HL-60 (cell line): Measurements from ENCODE around the gene LGALS7B.
"Not testable (repeated sequence)": the region's sequence is repeated elsewhere in the genome, so short reads cannot be mapped to it uniquely, and the experiment has no call there.

Experiments used
- DNase-seq, 2 experiments: peaks; one replicate each; pipeline ENCODE4 v3.0.0-alpha.2; 2010 to 2020; ENCODE audit warnings: low read depth in 1 of 2, low spot score in 1 of 2
- H3K27ac ChIP-seq: fragments of 250-450 bp; sonication (Bioruptor Pico); replicated peaks from 2 replicates; pipeline ENCODE4 v1.5.1; 2020; ENCODE audit warnings: mild to moderate bottlenecking, moderate library complexity
- H3K27me3 ChIP-seq: fragments of 250-450 bp; sonication (Bioruptor Pico); 2 replicates; pipeline ENCODE4 v1.5.1; 2021; ENCODE audit warnings: mild to moderate bottlenecking, moderate library complexity; ENCODE audit not compliant: insufficient read depth, poor library complexity, severe bottlenecking
- H3K4me3 ChIP-seq: replicated peaks from 2 replicates; pipeline ENCODE4 v1.5.1; 2011; ENCODE audit warnings: mild to moderate bottlenecking, control low read depth, low read length; ENCODE audit not compliant: insufficient read depth
- CTCF ChIP-seq: IDR thresholded peaks from one replicate; pipeline ENCODE4 v1.5.1; 2011; ENCODE audit warnings: low read length, control low read depth, inconsistent platforms; ENCODE audit not compliant: insufficient read depth
- GABPA ChIP-seq: IDR thresholded peaks from 2 replicates; pipeline ENCODE4 v1.6.1; 2012; ENCODE audit warnings: low read depth
- POLR2AphosphoS5 ChIP-seq: IDR thresholded peaks from 2 replicates; pipeline ENCODE4 v1.6.1; 2012; ENCODE audit warnings: low read depth
- REST ChIP-seq: IDR thresholded peaks from 2 replicates; pipeline ENCODE4 v1.6.1; 2012; ENCODE audit warnings: low read depth; ENCODE audit not compliant: insufficient replicate concordance
- SPI1 ChIP-seq: IDR thresholded peaks from 2 replicates; pipeline ENCODE4 v1.6.1; 2012; ENCODE audit warnings: low read depth, mild to moderate bottlenecking, borderline replicate concordance

LGALS7B gene

DNA sequence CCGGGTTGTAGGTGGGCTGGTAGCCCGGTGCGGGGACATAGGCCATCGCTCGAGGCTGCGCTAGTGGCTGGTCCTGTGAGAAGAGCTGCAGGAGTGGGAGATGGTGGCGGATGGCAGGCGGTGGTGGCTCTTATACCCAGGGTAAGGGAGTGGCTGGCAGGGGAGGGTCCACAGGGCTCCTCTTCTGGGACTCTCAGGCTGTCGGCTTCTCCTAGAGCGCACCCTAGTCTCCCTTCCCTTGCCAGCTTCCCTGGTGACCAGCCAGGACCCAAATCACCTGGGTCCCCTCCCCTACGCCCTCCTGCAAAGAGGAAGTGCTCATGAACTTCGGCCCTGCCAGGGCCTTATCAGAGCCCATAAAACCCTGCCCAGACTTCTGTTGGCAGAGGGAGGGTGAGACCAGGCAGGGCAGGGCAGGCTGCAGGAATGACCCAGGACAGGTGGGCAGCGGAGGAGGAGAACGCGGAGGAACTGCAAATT lies 23.9 kb downstream of the LGALS7B start, which contains the start of gene LGALS4:
Gene LGALS4, minus strand, starts transcription at position 105 of the 480 bp plus-strand sequence. Its CDS starts 59 bp downstream, at position 46.
- Histone ChIP-seq H3K4me3 (no peak within 1 kb of the TSS), H3K27me3 (no peaks in the 10 kb centered on the region), H3K27ac (no peak within 1 kb of the TSS)
- DNase-seq = no peak
- no peak for TF ChIP-seq CTCF
- TF ChIP-seq GABPA = no peak
- no peak for TF ChIP-seq REST
- no peak for TF ChIP-seq POLR2AphosphoS5
- peak; percentile 65; the same call in 1 of the 2 replicates for TF ChIP-seq SPI1

GRCh38 chr19:38813323-38813722 lies 24.3 kb downstream of the LGALS7B start:
- H3K27me3 ChIP-seq = no peaks in the 10 kb centered on the region
- no peak overlapping the region for H3K27ac ChIP-seq
- H3K4me3 ChIP-seq = no peak overlapping the region
- no peak for DNase-seq
- TF ChIP-seq CTCF (no peak), SPI1 (no peak), GABPA (no peak), POLR2AphosphoS5 (no peak), REST (no peak)

GRCh38 chr19:38813932-38814331 lies 24.9 kb downstream of the LGALS7B start:
- DNase-seq, H3K27ac ChIP-seq, H3K4me3 ChIP-seq, H3K27me3 ChIP-seq: not testable (repeated sequence)

GRCh38 chr19:38815059-38816001 lies 26.3 kb downstream of the LGALS7B start:
- Histone ChIP-seq H3K4me3 (no peak overlapping the region), H3K27me3 (no peaks in the 10 kb centered on the region), H3K27ac (no peak overlapping the region)
- TF ChIP-seq CTCF (no peak), REST (no peak), GABPA (no peak), SPI1 (no peak), POLR2AphosphoS5 (no peak)
- no peak for DNase-seq
